Testis (tissue), 3 donors: ENCODE results near the gene ARFGAP3. TPM values are rescaled to one million over a fixed set of nuclear protein-coding genes. Genes with fewer than 3 reads are reported as not detected.

Source experiments
- DNase-seq: peaks from one replicate; pipeline ENCODE4 v3.0.0-alpha.2; 2019
- H3K27ac ChIP-seq, 2 donors: fragments of 200-600 bp; sonication (generic); one replicate each; pipeline ENCODE4 v1.5.1; 2019
- H3K27me3 ChIP-seq: fragments of 200-600 bp; sonication (generic); one replicate; pipeline ENCODE4 v1.5.1; 2019
- H3K36me3 ChIP-seq: fragments of 200-600 bp; sonication (generic); one replicate; pipeline ENCODE4 v1.5.1; 2017; ENCODE audit warnings: low read depth; ENCODE audit errors: missing control alignments
- H3K4me1 ChIP-seq: fragments of 200-600 bp; sonication (generic); one replicate; pipeline ENCODE4 v1.5.1; 2019
- H3K4me3 ChIP-seq, 2 donors: fragments of 200-600 bp; sonication (generic); one replicate each; pipeline ENCODE4 v1.5.1; 2017 to 2019
- H3K9me3 ChIP-seq: fragments of 200-600 bp; sonication (generic); one replicate; pipeline ENCODE4 v1.5.1; 2017
- POLR2A ChIP-seq: fragments of 450-650 bp; IDR thresholded peaks from one replicate; pipeline ENCODE4 v1.6.1; 2017; ENCODE audit warnings: antibody characterized with exemption, mild to moderate bottlenecking, moderate library complexity
- WGBS, 2 donors: methylation state at CpG; one replicate each; pipeline ENCODE4 v1.1.5; 2018; 5-methylcytosine and 5-hydroxymethylcytosine counted together
- intact Hi-C: fragments of 100-400 bp; cut with DNase I; formaldehyde crosslinking; loops from one replicate; pipeline ENCODE4 v1.15.1; 2023; ENCODE audit warnings: low total_unique reads
- polyA plus RNA-seq: library from polyadenylated mRNA; stranded (reverse); fragments of 350-450 nt; fragmentation: Illumina TruSeq; extraction: RNeasy Lipid Tissue Mini Kit (QIAGEN cat#74804); gene quantifications from one replicate; pipeline ENCODE4 v1.2.3, GENCODE V29; 2014; ENCODE audit warnings: low read depth, low replicate concordance; ENCODE audit not compliant: insufficient read depth
- total RNA-seq, 2 donors: library from RNA; depleted of rRNA; stranded (reverse); fragments of >200 nt; gene quantifications; one replicate each; pipeline ENCODE4 v1.2.3, GENCODE V29; 2016
- TF ChIP-seq, protein P1 (sequence below), 3 experiments: fragments of 450-650 bp in 2 of 3; fragments of 200-600 bp in 1 of 3; sonication (generic) in 1 of 3; IDR thresholded peaks; one replicate each; pipeline ENCODE4 v1.5.1; 2016 to 2019; ENCODE audit warnings: antibody characterized with exemption in 3 of 3, mild to moderate bottlenecking in 2 of 3, moderate library complexity in 1 of 3

Gene ARFGAP3
- total and polyA plus RNA-seq, 3 donors from 2014 or later, result 50.2 to 82.9 (median 54.1) TPM

DNA sequence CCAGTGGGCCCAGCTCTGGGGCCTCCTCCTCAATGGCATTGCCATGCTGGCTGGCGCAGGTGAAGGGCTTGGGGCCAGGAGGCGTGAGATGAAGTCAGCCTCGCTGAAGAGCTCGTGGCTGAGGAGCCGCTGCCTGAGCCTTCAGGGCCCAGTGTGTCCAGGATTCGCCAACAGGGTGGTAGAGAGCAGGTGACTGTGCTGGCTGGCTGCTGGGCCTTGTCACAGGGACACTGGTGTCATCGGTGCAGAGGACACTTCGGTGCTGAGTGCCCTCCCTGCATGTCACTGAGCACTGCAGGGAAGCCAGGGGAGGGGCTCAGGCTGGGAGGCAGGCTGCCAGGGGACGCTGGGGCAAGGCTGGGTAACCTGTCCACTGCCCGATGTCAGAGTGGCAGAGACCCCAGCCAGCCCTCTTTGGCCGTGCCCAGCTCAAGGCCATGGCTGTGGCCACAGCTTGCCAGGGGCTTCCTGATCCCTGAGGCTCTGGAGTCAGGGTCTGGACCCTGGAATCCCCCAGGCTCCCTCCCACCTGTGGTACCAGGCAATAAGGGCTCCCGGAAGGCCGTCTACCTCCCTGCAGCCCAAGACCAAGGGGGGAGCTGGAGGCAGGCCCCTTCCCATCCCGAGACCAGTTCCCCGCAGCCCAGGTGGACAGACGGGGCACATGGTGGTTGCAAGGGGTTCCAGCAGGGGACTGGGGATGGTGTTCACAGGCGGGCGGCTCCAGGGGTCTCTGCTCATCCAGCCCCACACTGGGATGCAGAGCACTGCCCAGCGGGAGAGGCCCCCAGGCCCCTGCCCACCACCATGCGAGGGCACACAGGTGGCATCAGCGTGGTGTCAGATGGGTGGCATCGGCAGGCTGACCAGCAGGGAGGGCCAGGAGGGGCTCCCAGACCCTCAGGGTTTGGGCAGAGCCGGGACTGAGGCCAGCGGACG lies 63.9 kb downstream of the ARFGAP3 start:
- no peak for DNase-seq
- no peak for TF ChIP-seq POLR2A
- TF ChIP-seq, protein P1, sequence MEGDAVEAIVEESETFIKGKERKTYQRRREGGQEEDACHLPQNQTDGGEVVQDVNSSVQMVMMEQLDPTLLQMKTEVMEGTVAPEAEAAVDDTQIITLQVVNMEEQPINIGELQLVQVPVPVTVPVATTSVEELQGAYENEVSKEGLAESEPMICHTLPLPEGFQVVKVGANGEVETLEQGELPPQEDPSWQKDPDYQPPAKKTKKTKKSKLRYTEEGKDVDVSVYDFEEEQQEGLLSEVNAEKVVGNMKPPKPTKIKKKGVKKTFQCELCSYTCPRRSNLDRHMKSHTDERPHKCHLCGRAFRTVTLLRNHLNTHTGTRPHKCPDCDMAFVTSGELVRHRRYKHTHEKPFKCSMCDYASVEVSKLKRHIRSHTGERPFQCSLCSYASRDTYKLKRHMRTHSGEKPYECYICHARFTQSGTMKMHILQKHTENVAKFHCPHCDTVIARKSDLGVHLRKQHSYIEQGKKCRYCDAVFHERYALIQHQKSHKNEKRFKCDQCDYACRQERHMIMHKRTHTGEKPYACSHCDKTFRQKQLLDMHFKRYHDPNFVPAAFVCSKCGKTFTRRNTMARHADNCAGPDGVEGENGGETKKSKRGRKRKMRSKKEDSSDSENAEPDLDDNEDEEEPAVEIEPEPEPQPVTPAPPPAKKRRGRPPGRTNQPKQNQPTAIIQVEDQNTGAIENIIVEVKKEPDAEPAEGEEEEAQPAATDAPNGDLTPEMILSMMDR (IDR thresholded peaks at IDR 0.05), result no peak
- 65 to 83% methylated on average over 2 to 25 of the region's 25 CpGs for WGBS, 2 donors
- no peak overlapping the region for H3K27ac ChIP-seq
- no peaks in the 10 kb centered on the region for H3K27me3 ChIP-seq
- intact Hi-C loops, result no loop called here
- H3K36me3 ChIP-seq, result no peaks in the 10 kb centered on the region
- no peak overlapping the region for H3K4me3 ChIP-seq
- H3K4me1 ChIP-seq, result peaks cover 7% of the 10 kb centered on the region
- no peaks in the 10 kb centered on the region for H3K9me3 ChIP-seq

DNA sequence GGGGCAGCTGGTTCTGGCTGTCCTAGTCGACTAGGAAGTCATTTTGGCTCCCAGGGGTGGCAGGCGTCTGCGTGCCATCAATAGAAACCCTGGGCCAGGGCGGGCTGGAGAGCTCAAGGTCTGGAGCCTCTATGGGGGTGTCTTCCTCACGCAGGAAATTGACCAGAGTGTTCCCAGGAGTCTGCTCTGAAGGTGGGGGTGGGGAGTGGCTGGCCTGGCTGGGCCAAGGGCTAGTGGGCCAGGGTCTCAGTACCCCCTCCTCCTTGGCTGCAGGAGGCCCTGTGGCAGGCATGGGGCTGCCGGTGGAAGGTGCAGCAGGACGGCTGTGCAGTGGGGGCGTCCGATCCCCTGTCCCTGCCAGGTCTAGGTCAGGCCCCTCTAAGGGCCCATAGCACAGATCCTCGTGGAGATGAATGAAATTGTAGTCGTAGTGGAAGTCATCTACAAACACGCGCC lies 64.6 kb downstream of the ARFGAP3 start:
- H3K36me3 ChIP-seq, result no peaks in the 10 kb centered on the region
- no peaks in the 10 kb centered on the region for H3K27me3 ChIP-seq
- H3K4me3 ChIP-seq, result no peak overlapping the region
- WGBS, 2 donors, result 82% methylated on average over 13 of the region's 13 CpGs; no CpG with 5 or more reads in 1 of the 2 donors
- DNase-seq, result no peak
- TF ChIP-seq, protein P1 (IDR thresholded peaks at IDR 0.05), result no peak
- no peak for TF ChIP-seq POLR2A
- H3K4me1 ChIP-seq, result peaks cover 7% of the 10 kb centered on the region
- H3K9me3 ChIP-seq, result no peaks in the 10 kb centered on the region
- no peak overlapping the region for H3K27ac ChIP-seq
- intact Hi-C loops, result no loop called here

DNA sequence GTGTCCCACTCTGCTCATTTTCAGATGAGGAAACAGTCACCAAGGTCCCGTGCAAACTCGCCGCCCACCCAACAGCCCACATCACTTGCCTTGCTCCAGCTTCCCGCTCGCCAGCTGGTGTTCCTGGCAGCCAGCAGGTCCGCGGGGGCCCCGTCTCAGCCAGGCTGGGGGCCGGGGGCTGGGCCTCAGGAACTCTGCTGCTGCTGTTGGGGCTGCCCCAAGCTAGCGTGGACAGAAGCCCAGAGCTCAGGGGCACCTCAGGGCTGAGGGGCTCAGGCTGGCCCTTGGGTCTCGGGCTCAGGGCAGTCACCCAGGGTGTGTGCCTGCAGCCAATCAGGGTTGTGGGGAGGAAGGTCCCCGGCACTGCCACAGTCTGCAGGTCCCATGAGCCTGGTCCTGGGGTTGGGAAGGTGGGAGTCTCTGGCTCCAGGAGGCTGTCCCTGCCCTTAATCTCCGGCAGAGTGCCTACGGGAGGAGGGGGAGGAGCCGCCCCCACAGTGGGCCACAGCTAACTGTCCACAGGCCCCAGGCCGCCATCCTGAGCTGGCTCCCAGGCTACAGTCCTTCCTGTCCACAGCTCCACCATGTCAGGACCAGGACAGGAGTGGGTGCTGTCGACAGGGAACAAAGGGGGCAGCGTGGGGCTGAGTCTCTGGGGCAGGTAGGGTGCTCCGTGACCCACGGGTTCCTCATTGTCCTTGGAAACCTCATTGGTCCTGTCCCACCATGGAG lies 65.2 kb downstream of the ARFGAP3 start:
- Histone ChIP-seq H3K4me1 (peaks cover 7% of the 10 kb centered on the region), H3K27ac (no peak overlapping the region), H3K9me3 (no peaks in the 10 kb centered on the region), H3K4me3 (no peak overlapping the region), H3K27me3 (no peaks in the 10 kb centered on the region), H3K36me3 (no peaks in the 10 kb centered on the region)
- TF ChIP-seq, protein P1 (IDR thresholded peaks at IDR 0.05), result no peak
- TF ChIP-seq POLR2A, result no peak
- 55 to 80% methylated on average over 1 to 20 of the region's 20 CpGs for WGBS, 2 donors
- intact Hi-C loops, result no loop called here
- peak; percentile 37 for DNase-seq

DNA sequence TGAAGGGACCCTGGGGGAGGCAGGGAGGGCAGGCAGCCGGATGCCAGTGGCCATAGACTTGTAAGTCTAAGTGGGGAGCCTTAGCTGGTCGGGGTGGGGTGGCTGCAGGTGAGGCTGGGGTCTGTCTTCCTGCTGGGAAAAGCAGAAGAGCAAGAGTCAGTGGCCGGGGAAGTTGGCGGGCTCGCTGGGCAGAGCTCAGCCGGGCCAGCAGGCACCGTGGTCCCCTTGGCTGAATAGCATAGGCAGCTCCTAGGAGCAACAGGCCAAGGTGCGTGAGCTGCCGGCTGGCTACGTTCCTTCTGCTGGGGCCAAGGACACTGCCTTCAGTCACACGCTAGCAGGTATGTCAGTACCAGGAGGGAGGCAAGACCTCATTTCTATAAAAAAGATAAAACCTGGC lies 68.6 kb downstream of the ARFGAP3 start:
- TF ChIP-seq POLR2A, result no peak
- TF ChIP-seq, protein P1 (IDR thresholded peaks at IDR 0.05), result no peak
- H3K9me3 ChIP-seq, result no peaks in the 10 kb centered on the region
- no peak for DNase-seq
- no peak overlapping the region for H3K27ac ChIP-seq
- H3K4me1 ChIP-seq, result peaks cover 7% of the 10 kb centered on the region
- H3K27me3 ChIP-seq, result no peaks in the 10 kb centered on the region
- intact Hi-C loops, result no loop called here
- 95 to 96% methylated on average over 11 of the region's 11 CpGs for WGBS, 2 donors
- H3K36me3 ChIP-seq, result no peaks in the 10 kb centered on the region
- no peak overlapping the region for H3K4me3 ChIP-seq
